VCaP (cell line): Measurements from ENCODE around the gene LPIN3.

Source experiments
- H3K27ac ChIP-seq: fragments of 450-650 bp; 2 replicates; pipeline ENCODE4 v1.5.1; 2017
- TF ChIP-seq, protein P1 (sequence below): fragments of 450-650 bp; conservative IDR thresholded peaks from 2 replicates; pipeline ENCODE4 v1.5.1; 2017; ENCODE audit warnings: mild to moderate bottlenecking, moderate library complexity

Gene LPIN3

DNA sequence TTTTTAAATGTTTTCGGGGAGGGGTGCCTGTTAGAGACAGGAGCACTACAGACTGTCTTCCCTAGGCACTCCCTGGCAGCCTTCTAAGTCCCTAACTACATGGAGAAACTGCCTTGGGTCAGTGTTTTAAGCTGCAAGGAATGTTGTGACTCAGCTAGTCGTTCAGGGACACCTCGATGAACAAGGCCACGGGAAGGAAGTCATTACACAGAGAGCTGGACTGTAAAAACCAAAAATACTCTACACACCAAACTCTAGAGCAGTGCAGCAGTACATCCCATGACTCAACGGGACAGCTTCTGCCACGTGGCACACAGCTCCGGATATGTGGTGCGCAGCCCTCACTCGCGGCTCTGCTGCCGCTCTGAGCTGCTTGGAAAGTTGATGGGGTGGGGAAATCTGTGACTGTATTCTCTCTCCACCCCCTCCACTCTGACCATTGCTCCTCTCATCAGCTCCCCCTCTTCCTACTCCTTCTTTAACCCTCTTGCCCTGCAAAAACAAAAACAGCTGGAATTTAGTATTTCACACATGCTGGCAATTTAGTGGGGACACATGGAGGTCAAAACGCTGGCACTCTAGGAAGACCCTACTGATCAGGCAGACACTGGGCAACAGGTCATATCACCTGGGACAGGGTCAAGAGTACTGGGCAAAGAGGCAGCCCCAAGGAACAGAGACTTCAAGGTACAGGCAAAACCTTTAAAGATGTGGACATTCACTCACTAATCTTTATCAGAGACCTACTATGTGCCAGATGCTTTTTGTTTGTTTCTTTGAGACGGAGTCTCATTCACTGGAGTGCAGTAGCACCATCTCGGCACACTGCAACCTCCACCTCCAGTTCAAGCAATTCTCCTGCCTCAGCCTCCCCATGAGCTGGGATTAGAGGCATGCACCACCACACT is 10.9 kb upstream of the LPIN3 start:
- TF ChIP-seq, protein P1, sequence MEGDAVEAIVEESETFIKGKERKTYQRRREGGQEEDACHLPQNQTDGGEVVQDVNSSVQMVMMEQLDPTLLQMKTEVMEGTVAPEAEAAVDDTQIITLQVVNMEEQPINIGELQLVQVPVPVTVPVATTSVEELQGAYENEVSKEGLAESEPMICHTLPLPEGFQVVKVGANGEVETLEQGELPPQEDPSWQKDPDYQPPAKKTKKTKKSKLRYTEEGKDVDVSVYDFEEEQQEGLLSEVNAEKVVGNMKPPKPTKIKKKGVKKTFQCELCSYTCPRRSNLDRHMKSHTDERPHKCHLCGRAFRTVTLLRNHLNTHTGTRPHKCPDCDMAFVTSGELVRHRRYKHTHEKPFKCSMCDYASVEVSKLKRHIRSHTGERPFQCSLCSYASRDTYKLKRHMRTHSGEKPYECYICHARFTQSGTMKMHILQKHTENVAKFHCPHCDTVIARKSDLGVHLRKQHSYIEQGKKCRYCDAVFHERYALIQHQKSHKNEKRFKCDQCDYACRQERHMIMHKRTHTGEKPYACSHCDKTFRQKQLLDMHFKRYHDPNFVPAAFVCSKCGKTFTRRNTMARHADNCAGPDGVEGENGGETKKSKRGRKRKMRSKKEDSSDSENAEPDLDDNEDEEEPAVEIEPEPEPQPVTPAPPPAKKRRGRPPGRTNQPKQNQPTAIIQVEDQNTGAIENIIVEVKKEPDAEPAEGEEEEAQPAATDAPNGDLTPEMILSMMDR: no peak
- no peak overlapping the region for H3K27ac ChIP-seq

DNA sequence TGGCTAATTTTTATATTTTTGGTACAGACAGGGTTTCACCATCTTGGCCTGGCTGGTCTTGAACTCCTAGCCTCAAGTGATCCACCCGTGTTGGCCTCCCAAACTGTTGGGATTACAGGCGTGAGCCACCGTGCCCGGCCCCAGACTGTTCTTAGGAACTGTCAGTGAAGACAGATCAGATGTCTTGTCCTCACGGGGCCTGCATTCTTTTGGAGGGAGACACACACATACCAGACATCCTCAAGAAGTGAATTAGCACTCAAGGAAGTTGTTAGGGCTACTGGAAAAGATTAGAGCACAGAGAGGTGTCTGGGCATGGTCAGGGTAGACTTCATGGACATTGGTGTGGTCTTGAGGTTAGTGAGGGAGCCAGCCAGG is 10.3 kb upstream of the LPIN3 start:
- TF ChIP-seq, protein P1: no peak
- H3K27ac ChIP-seq: no peak overlapping the region

DNA sequence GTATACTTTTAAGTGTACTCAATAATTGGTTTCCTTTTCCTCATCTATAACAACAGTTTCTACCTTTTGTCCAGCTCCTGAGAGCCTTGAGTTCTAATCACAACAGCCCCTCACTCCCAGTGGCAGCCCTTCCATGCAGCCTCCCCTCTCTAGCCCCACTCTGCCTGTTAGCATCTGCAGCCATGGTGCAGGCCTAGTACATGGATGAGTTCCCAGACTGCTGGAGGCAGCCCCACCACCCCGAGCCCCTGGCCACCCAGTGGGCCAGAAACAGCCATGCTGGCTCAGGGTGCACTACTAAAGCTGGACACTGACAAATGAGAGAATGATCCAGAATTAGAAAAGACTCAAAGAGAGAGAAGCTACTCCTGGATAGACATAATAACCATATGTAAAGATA is 9.7 kb upstream of the LPIN3 start:
- H3K27ac ChIP-seq: no peak overlapping the region
- TF ChIP-seq, protein P1: no peak

DNA sequence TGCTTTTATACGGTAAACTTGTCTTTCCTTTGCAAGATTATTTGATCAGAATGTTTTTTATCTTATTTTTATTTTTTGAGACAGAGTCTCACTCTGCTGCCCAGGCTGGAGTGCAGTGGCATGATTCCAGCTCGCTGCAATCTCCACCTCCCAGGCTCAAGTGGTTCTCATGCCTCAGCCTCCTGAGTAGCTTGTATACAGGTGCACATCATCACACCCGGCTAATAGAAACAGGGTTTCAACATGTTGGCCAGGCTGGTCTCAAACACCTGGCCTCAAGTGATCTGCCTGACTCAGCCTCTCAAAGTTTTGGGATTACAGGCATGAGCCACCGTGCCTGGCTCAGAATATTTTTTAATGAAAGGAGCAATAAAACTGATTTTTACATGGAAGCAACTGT is 8.9 kb upstream of the LPIN3 start:
- no peak overlapping the region for H3K27ac ChIP-seq
- TF ChIP-seq, protein P1: no peak

DNA sequence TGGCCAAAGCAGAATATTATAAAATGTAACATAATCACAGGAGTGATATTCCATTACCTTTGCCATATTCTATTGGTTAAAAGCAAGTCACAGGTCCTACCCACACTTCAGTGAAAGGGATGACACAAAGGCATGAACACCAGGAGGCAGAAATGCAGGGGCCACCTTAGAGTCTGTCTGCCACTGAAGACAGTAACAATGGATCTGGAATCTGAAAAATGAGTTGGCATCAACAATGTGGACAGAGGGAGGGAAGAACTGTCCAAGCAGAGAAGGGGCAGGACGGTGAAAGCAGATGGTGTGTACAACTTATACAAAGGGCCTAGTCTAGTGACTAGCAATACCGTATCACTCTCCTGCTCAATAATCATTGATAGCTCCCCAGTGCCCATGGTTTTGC is 6.6 kb upstream of the LPIN3 start:
- TF ChIP-seq, protein P1: no peak
- H3K27ac ChIP-seq: no peak overlapping the region

DNA sequence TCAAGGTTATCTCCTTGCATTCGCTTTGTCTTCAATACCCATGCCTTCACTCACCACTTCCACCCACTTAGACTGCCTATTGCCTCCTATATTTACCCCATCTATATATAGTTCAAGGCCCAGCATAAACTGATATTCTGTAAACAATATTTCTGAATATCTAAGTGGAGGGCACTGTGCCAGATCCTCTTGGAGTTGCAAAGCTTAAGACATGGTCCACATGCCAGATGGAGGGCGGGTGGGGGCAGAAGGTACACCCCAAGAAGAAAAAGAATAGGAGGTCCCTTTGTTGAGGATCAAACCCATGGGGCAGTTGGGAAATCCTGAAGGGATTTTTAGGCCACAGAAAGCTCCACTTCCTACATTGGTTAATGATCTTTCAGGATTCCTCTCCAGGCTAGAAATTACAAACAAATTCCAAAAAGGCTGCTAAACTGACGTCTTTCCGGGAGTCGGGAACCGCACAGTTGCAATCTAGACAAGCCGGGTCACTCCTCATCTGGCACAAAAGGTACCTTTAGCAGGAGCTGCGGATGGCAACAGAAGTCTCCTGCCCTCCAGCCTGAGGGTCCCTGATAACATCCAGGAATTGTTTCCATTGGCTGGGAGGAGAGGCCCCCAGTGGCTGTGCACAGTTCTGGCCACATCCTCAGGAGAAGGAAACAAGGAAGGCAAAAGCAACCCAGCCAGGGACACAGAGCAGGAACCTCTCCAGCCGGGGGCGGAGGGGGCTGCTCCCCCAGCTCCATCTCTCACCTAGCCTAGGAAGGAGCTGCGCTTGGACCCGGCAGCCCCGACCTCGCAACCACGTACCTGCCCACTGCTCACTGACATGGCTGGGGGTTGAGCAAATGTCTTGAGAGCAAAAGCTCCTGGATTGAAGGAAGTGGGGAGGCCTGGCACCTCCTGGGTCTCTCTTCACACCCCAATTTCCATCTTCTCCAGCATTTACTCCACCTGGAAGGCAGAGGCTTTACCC is 5.9 kb upstream of the LPIN3 start:
- no peak overlapping the region for H3K27ac ChIP-seq
- TF ChIP-seq, protein P1: no peak

DNA sequence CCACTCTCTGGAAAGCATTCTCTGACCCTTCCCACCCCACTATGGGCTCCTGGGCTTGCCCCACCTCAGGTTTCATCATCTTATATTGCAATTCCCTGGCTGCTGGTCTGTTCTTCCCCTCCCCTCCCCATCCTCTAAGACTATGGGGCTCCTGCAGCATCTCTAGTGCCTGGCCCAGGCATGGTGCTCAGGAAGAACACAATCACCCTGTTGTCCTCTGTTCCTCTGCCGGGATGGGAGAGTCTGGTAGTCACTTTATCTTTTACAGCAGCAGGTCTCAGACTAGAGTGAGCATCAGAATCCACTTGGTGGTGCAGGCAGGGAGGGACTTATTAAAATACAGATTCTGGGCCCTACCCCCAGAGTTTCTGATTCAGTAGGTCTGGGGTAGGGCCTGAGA is 5.0 kb upstream of the LPIN3 start:
- TF ChIP-seq, protein P1: no peak
- H3K27ac ChIP-seq: no peak overlapping the region
